HG03135 (cell line): Measurements from ENCODE around the gene WLS.
"Not testable (repeated sequence)": the region's sequence is repeated elsewhere in the genome, so short reads cannot be mapped to it uniquely, and the experiment has no call there.

Experiments used
- ATAC-seq: cut with Tn5 transposase; IDR thresholded peaks from one replicate; pipeline ENCODE4 v1.9.1; 2021; ENCODE audit warnings: mild to moderate bottlenecking, moderate library complexity; ENCODE audit not compliant: unreplicated experiment

WLS gene

DNA sequence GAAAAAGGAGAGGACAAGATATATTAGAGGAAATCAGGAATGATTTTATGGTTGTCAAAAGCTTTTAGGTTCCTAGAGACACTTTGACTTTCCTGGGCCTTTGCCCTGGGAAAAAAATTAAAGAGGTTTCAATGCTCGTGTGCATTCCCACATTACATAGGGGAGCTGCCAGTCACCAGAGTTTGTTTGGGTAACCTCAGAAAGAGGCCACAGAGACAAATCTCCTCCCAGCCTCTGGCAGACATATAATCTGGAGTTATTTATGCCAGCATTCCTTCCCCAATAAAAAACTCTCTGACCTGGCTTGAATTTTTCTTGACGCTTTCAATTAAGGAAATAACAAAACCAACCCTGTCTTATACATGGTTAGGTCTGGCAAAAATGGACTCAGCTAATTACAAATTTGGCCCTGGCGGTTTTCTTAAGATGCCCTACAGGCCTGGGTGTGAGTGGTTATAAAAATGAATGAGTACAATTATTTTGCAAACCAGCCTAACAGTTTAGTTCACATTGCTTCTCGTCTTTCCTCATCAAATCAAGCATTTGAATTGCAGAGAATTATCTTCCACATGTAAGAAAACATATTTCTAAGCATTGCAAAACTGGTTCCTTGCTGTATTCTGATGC lies 63.7 kb downstream of the WLS start:
- ATAC-seq: no peak

DNA sequence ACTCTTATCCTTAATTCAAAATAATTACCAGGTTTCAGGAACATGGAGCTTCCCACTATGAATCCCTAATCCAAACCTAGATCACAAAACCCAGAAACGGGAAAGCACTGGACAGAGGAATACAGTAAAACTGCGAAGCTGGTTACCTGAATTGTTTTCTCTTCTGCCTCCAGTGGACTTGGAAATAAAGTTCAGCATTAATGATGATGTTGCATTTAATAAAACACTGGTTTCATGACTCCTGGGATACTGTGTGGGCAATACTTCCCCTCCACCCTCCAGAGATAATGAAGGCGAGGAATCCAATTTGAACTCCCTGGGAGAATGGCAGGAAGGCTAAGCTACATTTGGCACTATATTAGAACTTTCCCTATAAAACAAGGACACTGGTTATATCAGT lies 65.1 kb downstream of the WLS start:
- no peak for ATAC-seq

DNA sequence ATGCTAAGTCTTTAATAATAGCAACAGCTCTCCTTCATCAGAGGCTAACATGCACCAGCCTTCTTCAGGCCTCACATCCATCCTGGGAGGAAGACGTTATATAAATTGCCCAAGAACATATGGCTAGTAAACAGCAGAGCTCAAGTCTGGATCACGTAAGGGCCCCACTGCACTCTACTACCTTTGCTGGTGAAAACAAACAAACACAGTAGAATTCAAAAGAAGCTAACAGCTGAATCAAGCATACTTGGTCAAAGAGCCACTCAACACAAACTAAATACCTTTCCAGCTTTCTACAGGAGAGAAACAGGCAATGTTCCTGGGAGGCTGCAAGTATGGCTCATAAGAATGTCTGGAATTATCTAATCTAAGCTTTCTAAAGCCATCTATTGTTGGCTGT lies 66.0 kb downstream of the WLS start:
- no peak for ATAC-seq

DNA sequence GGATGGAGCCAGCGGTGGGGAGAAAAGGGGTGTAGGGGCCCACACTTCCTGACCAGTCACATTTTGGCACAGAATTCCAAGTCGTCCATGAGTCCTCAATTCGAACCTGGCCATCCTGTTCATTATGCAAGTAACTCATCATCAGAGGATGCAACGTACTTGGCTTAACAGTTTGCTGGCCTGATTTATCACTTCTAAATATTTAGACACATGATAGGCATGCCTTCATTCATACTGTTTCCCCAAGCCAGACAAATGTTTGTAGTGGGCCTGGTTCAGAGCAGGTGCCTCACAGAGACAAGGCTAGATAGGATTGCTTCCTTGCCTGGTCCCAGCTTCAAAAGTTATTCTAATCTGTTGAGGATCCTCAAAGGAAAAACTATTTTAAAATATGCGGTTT lies 66.7 kb downstream of the WLS start:
- ATAC-seq: no peak

DNA sequence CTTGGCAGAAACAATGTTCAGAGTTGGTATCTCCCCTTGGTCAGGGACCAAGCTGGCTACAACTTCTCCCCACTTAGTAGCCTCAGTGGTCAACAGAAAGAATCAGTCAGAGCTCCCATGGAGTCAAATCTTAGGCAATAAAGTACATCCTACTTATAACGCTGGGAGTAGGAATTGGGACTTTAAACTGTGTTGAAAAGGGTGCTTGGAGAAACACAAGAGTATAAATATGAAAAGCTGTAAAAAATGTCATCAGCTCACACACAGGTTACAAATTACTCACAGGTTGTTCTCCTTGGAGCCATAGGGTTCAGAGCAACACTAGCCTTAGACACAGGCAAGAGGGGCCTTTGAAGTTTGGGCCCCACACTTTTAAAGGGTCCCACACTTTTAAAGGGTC lies 67.4 kb downstream of the WLS start:
- ATAC-seq: no peak

DNA sequence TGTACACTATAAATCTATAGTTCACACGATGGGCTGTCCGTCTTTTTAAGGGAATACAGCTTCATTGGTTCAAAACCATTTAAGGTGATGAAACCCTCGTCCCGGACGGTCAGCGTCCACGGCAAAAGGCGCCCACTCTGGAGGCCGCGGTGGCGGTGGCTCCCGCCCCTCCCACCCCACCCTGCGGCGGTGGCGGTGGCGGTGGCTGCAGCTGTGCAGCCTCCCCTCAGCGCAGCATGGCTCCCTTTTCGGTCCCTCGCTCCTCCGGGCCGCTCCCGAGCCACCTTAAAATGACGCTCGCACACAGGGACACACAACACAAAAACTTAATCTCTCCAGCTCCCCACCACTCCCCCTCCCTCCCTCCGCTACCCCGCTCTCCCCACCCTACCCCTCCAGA lies 69.1 kb downstream of the WLS start:
- no peak for ATAC-seq

DNA sequence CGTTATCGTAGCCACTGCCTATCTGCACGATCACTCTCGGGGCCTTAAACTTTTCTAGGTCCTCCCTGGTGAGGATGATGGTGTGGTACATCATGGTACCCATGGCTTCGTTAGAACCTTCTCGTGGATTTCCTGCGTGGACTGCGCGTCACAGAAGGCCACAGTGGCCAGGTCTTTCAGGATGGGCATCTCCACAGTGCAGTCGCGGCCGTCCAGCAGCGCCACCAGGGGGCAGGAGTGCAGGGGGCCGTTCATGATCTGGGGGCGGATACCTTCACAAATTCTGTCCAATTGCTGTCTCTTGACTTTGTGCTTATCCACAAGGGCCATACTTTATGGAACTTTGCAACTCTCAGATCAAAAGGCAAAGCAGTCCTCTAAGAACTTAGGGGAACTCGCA lies 69.6 kb downstream of the WLS start:
- no peak for ATAC-seq

DNA sequence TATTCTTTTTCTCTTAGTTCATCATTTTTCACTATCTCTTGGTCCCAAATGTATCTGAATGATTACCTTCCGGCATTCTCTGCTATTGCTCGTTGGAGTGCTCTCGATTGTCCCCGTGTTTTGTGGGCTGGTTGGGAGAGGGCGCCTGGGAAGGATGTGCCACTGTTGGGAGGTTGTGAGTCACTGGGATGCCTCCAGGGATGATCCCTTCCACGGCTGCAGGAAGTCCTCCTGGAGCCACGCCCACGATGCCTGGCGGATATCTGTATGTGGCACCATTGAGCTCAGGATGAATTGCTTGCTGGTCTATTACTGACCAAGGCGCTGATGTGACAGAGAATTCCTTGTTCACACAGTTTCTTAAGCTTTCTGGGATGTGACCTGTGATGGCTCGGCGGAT lies 70.7 kb downstream of the WLS start:
- not testable (repeated sequence) for ATAC-seq

DNA sequence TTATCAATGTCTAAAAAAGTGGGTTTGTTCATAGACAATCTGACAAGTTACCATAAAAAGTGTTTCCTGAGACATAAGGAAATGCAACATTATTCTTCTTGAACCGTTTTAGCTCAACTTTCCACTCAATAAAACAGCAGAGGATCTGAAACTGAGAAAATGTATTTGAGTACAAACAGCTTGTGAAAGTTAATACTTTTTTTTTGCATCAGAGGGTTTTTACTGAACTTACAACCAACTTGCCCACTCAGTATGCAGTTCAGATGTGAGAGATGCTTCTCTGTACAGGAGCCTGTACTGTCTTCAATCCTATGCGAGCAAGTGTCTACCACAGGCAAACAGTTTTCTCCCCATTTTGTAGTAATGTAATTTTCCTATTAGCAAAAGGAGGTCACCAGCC lies 71.4 kb downstream of the WLS start:
- ATAC-seq: peak; percentile 81

DNA sequence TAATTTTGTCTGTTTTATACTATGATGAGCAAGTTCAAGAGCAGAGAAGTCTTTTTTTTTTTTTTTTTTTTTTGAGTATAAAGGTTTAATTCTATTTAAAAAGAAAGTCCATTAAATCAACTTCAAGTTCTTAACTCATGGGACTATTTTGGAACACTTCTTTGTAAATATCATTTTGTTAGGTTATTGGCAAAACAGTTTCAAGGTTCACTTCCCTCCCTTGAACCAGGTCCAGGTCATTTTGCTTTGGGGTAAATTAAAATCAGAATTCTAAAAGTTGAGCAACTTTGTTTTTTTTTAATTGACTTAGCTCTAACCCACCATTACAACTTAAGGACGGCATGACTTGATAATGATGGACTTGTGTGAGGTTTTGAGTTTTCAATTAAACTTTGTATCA lies 72.3 kb downstream of the WLS start:
- no peak for ATAC-seq

DNA sequence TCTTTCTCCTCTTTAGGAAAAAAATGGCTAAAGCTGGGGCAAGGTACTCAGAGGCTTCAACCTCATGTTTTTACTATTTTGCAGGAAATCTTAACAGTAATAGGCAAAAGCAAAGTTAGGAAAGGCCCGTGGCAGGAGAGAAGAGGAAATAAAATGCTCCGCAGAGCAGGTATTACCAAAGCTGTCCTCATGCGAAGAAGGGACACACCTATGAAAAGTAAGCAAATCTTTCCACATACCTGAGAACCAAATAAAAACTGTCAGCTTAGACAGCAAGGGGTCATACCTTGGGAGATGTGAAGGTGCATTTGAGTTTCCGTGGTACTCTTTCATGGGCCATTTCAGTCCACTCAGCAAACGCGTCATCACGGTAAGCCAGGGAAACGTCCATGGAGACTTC lies 73.5 kb downstream of the WLS start:
- ATAC-seq: no peak

DNA sequence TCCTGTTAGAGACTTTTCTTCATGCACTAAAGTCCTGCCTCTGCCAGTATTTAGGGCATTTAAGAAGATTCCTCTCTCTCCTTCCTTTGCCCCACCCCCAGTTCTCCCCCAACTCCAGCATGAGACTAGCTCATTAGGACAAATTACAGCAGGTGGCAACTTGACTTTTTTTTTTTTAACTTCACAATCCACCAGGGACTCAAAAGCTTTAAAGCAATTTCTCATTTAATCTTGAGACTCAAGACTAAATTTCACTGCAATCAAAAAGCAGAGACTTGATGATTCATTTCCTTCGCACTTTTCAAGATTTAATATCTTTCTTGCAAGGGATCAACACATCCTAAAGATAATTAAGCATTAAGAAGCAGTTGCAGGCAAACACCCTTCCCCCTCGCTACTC lies 74.9 kb downstream of the WLS start:
- ATAC-seq: no peak

DNA sequence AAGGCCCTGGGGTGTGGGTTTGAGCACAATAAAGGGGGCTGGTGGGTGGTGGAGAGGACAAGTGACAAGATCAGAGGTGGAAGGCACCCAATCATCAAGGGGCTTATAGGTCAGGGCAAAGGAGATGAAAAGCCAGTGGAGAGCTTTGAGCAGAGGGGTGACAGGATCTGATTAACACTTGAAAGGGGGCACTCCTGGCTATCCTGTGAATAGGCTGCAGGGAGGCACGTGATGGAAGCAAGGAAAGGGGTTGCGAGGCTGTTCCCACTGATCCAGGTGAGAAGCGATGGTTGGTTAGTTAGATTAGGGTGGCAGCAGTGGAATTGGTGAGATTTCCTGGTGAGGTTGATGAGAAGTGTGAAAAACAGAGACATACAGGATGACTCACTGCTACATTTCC lies 80.6 kb downstream of the WLS start:
- no peak for ATAC-seq

DNA sequence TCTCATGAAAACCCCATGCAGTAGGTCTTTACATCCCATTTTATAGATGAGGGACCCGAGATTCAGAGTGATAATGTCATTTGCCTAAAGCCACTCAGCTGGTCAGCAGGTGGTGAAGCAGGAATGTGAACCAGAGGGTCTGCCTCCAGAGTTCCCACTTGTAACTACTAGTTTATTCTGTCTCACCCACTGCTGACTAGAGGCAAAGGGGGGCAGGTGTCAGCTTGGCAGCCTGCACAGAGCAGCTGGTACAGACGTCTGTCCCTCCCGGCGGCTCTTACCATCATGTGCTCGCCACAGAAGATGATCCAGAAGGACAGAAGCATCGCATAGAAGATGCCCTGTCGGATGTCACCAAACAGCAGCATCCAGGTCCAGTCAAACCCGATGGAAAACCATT lies 82.4 kb downstream of the WLS start:
- no peak for ATAC-seq

DNA sequence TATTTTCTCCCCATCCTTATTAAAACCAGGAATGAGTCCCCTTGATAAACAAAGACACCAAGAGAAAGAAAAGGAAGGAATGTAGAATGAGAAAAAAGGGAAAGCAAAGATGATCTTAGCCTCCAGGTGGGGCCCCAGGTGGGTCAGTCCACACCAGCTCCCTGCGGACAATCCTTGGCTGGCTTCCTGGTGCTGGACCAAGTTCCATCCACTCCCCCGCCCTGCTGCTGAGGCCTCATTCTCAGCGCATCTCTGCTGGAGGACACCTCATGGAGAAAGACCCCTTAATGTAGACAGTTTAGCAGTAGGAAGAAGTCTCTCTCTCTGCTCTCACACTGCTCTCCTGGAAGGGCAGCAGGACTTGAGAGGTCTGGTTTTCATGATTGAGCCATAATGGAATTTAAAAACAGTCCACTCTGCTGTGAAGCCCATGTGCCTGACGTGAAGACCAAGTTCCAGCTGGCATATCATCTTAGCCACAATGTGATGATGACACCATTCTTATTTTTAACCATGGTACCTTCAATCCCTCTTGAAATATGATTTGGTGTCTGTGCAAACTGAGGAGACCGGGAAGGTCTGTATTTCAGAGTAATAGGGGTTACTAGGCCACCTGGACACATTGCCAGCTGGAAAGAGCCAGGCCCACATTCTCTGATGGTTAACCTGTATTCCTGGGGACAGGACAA lies 83.1 kb downstream of the WLS start:
- ATAC-seq: no peak

DNA sequence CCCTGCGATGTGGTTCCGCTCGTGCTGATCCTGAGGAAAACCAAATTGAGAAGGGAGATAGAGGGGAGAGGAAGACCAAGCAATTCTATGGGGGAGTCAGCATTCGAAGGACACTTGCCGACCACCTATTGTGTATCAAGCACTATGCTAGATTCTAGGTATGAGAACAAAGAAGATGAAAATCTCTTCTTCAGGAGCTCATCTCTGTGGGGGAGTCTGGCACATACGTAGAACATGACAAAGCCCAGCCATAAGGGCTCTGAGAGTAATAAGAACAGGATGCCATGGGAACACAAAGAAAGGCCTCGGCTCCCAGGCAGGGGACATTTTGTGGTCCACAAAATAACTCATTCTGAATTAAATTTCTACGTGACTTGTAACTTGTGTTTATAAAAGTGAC lies 83.7 kb downstream of the WLS start:
- no peak for ATAC-seq

DNA sequence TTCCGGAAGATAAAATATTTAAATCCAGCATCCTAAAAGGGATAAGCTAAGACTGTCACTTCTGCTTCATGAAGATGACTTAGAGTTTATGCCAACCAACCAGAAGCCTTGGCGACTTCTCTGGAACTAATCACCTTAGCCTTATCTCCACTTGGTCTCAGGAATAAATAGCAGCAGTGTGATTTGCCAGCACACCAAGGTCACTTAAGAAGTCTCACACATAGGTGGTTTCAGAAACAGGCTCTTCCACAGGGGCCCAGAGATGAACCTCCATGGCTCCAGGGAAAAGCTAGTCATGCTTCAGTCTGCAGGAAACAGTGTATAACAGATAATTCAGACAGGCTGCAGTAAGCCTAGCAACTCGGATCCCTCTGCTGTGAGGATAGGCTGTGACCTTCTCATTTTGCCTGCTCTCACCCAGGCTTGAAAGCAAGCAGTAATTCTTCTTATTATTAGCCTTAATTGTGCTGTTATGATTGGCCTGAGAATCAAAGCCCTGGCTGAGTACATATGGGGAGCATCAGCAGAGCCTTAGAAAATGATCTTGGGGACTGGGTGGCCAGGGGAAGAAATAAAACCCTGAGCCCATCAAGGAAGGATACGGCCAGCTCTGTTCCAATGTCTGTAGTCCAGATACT lies 84.7 kb downstream of the WLS start:
- no peak for ATAC-seq

DNA sequence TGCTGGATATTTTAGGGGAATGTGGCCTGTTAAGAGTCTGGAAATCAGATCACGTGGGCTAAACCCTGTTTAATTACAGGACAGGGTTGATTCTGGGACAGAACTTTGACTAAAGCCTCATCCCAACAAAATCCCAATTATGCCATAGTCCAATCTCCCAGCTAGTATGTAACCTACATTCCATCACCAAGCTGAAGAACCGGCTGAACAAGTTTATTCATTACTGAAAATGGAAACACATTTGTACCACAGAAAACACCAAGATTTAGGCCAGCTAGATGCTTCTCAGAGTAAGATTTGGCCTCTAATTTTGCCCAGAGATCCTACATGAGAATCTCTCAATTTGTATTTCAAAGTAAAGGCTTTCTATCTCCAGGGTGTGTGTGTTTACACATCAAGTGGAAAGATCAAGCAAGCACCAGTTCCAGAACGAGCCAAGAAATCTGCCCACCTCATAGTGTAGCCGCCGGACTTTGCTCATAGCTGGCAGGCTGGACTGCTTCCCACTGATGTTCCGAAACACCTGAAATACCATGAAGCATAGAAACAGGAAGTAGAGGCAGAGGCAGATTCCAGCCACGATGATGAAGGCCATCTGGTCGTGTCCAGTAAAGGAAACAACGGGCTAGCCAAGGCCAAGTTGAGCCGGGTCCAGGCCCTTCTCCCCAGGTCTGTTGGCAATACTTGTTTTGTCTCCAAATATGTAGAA lies 86.8 kb downstream of the WLS start:
- ATAC-seq: no peak

DNA sequence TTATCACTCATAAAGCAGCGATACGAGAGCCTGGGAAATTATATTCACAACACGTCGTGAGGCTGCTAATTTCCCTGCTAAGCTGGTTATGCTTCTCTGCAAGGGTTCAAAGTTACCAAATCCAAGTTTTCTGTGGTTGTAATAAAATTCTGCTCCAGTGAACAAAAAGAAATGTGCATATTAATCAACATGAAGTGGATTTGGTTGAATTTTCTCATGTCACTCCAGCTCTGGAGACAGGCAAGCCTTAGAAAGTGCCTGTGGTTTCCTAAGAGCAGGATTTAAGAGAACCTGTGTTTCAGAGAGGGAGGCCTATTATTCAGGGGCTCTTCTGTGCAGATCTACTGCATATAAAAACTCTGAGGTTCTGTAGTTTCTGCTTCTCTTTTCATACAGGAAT lies 87.5 kb downstream of the WLS start:
- no peak for ATAC-seq

DNA sequence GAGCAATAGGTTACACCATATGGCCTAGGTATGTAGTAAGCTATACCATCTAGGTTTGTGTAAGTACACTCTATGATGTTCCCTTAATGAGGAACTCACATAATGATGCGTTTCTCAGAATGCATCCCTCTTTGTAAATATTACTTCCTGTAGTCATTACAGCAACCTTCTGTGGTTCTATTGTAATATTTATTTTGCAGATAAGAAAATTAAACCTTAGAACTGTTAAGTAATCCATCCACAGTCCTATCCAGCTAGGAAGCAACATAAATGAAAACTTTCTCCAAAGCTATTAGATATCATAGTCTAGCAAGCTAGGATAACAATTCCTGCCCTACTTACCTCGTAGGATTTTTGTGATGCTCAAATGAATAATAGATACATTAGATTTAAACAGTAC lies 88.7 kb downstream of the WLS start:
- ATAC-seq: no peak

DNA sequence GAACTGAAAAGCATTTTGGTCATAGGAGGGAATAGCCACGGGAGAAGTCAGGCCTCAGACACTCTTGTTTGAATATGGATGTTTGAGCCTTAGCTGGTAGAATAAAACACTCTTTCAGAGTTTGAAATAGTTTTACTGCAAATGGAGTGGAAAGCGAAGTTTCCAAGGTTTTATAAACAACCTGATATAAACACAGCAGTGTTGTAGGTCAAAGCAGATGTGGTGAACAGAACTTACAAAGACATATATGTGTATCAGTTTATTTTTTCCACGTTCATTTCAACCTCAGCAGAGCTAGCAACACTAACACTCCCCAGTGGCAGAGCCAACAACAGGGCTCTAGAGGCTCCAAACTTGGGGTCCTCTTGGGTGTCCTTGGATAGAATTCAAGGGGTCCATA lies 89.9 kb downstream of the WLS start:
- no peak for ATAC-seq

DNA sequence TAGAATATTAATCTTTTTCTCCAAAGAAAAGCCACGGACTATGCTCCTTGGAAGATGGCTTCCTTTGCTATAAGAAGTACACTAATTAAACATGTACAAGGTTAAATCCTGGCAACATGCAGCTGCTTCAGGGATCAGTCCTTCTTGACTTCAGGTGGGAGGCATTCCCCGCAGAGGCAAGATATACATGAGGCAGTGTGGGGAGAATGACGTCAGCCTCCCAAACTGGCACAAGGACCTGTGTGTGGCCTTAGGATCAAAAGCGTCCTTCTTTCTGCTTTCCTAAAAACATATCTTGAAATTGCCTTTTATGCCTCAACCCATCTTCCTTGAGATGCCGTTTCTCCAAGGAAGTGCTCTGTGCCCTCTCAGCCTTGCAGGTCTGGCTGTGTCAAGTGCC lies 90.3 kb downstream of the WLS start:
- ATAC-seq: no peak
